C4-2B (cell line): ENCODE results near the gene SMOC2.

ENCODE experiments used
- CTCF ChIP-seq: fragments of 450-650 bp; conservative IDR thresholded peaks from 2 replicates; pipeline ENCODE4 v1.5.1; 2017; ENCODE audit warnings: mild to moderate bottlenecking
- ZFX ChIP-seq: fragments of 450-650 bp; IDR thresholded peaks from 2 replicates; pipeline ENCODE4 v1.6.1; 2017

- TF ChIP-seq CTCF (no peak), ZFX (no peak)
Observed at GRCh38 chr6:168408504-168409136, 32.4 kb upstream of the SMOC2 start.
